ENCODE data around the gene AP3S2.
"Not testable (repeated sequence)": the region's sequence is repeated elsewhere in the genome, so short reads cannot be mapped to it uniquely, and the experiment has no call there.

The AP3S2 gene

GRCh38 chr15:89841306-89841705 lies 52.5 kb downstream of the AP3S2 start:
- no peak for TF ChIP-seq ZNF274 (IDR thresholded peaks at IDR 0.05; ENCODE audit: low read depth, low read length)
- no peak overlapping the region for H3K4me3 ChIP-seq (ENCODE audit: low read length)

GRCh38 chr15:89839167-89839810 lies 54.5 kb downstream of the AP3S2 start:
- no peak overlapping the region for H3K4me3 ChIP-seq (ENCODE audit: low read length)
- no peak for TF ChIP-seq ZNF274 (IDR thresholded peaks at IDR 0.05; ENCODE audit: low read depth, low read length)

- H3K4me3 ChIP-seq (ENCODE audit: low read length), result no peak overlapping the region
- no peak for TF ChIP-seq ZNF274 (IDR thresholded peaks at IDR 0.05; ENCODE audit: low read depth, low read length)
These were observed 56.0 kb downstream of the AP3S2 start for GRCh38 chr15:89837830-89838178.

DNA sequence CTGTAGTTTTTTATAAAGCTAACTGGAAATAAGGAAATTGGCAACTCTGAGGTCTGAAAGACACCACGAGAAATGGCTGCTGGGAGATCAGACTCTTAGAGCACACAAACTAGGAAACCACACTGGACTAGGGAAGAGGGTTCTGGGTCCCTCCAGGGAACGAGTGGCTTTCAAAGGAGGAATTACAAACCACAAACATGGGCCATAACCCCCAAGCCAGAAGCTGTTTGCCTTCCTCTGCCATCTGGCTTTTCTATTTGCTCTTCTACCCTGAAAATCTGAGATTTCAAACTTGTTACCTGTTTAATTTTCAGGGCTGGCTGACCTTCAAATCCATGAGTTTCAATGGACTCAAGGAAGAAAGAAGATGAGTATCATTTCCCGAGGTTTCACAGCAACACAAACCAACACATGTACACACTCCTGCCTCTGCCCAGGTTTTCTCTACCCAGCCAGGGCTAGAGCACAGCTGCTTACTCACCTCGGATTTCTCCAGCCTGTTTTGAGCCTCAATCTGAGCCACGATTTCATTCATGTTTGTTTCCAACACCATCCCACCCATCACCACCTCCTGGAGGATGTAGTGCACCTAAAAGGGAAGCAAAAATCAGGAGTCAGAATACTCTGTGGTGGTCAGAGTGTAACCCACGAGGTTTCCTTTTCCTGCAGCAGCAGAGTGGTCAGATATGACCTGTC lies 56.5 kb downstream of the AP3S2 start:
- TF ChIP-seq ZNF274 (IDR thresholded peaks at IDR 0.05; ENCODE audit: low read depth, low read length), result no peak
- H3K4me3 ChIP-seq (ENCODE audit: low read length), result no peak overlapping the region

DNA sequence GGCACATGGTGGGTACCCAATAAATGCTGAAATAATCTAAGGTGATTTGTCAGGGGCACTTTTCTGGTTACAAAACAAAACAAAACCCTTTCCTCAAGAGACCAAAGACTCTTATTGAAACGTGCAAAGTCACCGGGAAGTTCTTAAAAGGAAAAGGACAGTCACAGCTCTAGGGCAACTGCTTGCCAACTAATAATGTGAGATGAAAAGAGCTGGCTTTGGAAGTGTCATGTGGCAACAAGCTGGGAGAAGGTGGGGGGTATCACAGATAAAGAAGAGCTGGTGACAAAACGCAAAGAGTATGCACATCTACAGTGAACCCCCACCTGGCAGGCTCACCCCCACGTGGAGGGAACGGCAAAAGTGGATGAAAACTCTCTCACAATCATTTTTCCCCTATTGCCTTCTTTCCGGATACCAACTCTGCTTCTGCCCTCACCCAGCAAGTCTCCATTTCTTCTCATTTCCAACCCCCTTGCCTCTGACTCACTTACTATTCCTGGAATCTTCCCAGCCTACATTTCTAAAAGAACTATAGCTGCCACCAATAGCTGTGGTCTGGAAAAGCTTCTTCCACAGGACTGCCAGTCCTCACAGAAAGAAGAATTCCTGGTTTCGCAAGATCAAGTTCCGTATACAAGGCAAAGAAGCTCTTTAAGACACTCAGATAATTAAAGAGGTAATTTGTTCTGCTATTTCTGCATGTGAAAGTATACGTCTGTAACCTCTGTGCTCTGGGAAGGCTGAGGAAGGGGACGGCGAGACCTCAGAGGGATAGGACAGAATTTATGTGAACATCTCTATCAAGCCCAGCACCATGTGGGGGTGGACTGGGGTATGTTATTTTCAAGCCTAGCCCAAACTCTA lies 57.3 kb downstream of the AP3S2 start:
- no peak for TF ChIP-seq ZNF274 (IDR thresholded peaks at IDR 0.05; ENCODE audit: low read depth, low read length)
- no peak overlapping the region for H3K4me3 ChIP-seq (ENCODE audit: low read length)

- TF ChIP-seq ZNF274 (IDR thresholded peaks at IDR 0.05; ENCODE audit: low read depth, low read length), result no peak
- no peak overlapping the region for H3K4me3 ChIP-seq (ENCODE audit: low read length)
These were observed 58.6 kb downstream of the AP3S2 start for GRCh38 chr15:89835176-89835564.

DNA sequence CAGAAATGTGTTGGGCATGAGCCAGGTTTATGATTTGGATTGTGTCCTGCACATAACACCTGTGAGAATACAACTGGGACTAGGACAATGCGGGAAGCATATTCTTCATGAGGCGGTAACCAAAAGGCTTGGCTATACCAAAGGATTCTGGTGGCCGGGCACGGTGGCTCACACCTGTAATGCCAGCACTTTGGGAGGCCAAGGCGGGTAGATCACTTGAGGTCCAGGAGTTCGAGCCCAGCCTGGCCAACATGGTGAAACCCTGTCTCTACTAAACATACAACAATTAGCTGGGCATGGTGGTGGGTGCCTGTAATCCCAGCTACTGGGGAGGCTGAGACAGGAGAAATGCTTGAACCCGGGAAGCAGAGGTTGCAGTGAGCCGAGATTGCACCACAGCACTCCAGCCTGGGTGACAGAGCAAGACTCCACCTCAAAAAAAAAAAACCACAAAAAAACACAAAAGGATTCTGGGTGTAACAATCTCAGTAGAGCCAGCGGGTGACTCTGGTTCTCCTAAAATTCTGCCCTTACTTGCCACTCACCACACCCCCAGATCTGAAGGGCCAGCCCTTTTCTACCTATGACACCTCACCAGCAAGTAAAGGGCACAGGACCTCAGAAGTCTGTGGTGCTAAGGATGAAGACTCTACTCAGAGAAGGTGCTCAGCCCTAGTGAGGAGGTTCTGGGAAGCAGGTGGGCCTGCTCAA lies 59.2 kb downstream of the AP3S2 start:
- H3K4me3 ChIP-seq (ENCODE audit: low read length), result not testable (repeated sequence)

DNA sequence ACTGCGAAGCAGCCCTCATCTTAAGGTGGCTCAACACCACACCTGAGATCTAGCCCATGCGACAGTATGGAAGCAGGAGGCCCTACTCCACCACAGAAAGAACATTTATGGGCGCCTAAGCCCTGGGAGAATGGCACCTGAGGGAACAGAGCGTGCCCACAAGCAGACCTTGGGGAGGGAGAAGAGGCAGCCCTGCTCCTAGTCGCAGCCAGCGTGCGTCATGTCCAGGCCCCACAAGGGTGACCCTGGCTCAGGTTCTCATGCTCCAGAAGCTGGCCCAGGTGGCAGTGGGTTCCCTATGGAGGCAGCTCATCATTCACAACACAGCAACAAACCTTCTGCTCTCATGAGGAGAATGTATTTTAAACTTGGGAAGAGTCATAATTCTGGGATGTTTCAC lies 59.8 kb downstream of the AP3S2 start:
- no peak overlapping the region for H3K4me3 ChIP-seq (ENCODE audit: low read length)
- no peak for TF ChIP-seq ZNF274 (IDR thresholded peaks at IDR 0.05; ENCODE audit: low read depth, low read length)

GRCh38 chr15:89830639-89831038 lies 63.2 kb downstream of the AP3S2 start:
- TF ChIP-seq ZNF274 (IDR thresholded peaks at IDR 0.05; ENCODE audit: low read depth, low read length), result no peak
- no peak overlapping the region for H3K4me3 ChIP-seq (ENCODE audit: low read length)

- TF ChIP-seq ZNF274 (IDR thresholded peaks at IDR 0.05; ENCODE audit: low read depth, low read length), result no peak
- H3K4me3 ChIP-seq (ENCODE audit: low read length), result no peak overlapping the region
These were observed 64.0 kb downstream of the AP3S2 start for GRCh38 chr15:89829616-89830440.

GRCh38 chr15:89829161-89829560 lies 64.6 kb downstream of the AP3S2 start:
- TF ChIP-seq ZNF274 (IDR thresholded peaks at IDR 0.05; ENCODE audit: low read depth, low read length), result no peak

GRCh38 chr15:89828281-89829145 lies 65.3 kb downstream of the AP3S2 start:
- no peak for TF ChIP-seq ZNF274 (IDR thresholded peaks at IDR 0.05; ENCODE audit: low read depth, low read length)
- H3K4me3 ChIP-seq (ENCODE audit: low read length), result no peak overlapping the region

More at GRCh38 chr15:89829161-89829560, 64.6 kb downstream of the AP3S2 start:
- H3K4me3 ChIP-seq (ENCODE audit: low read length), result no peak overlapping the region

DNA sequence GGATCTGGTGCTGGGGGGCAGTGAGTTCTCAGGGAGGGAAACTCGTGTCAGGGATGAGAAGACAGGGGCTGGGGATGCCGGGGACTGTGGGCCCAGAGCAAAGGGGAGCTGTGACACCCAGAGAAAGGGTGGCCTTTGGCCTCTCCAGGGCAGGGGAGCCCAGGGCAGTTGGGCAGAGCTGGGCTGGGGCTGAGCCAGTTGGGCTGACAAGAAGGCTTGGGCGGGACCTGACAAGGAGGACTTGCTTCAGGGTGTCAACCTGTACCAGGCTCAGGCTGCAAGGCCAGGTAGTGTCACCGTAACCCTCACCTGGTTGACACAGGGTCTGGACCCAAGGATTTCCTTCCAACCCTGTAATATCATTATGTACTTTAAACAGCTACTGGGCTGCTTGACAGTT lies 66.0 kb downstream of the AP3S2 start:
- no peak for TF ChIP-seq ZNF274 (IDR thresholded peaks at IDR 0.05; ENCODE audit: low read depth, low read length)
- no peak overlapping the region for H3K4me3 ChIP-seq (ENCODE audit: low read length)

Measured in GM08714 (cell line).